Activated CD8-positive, alpha-beta T cell treated with anti-CD3 and anti-CD28 coated beads, Interleukin-2, amount 10 ng/mL, durations not matched to agents 7 days and 5 days (primary cell): ENCODE results near the gene TRMT5. TPM values are rescaled to one million over a fixed set of nuclear protein-coding genes. Genes with fewer than 3 reads are reported as not detected.

Source experiments
- ATAC-seq: fragments of 150-1000 bp; cut with Tn5 transposase; one replicate; pipeline ENCODE4 v1.10.0; 2021; ENCODE audit warnings: moderate library complexity
- CTCF ChIA-PET: fragments of 350-600 bp; sonication (Branson Sonifier 250); formaldehyde crosslinking; loops from one replicate; lab custom pipeline; 2021; ENCODE audit warnings: antibody characterized with exemption; lab: Charles Lee
- POLR2A ChIA-PET: fragments of 350-600 bp; sonication (Branson Sonifier 250); formaldehyde crosslinking; loops from one replicate; lab custom pipeline; 2021; ENCODE audit warnings: antibody characterized with exemption; lab: Charles Lee
- DNase-seq: peaks from one replicate; pipeline ENCODE4 v3.0.0-alpha.2; 2020
- H3K27ac Mint-ChIP-seq: one replicate; pipeline ENCODE4 v1.8.0; 2021; ENCODE audit warnings: mild to moderate bottlenecking, mixed read lengths
- H3K27me3 Mint-ChIP-seq: one replicate; pipeline ENCODE4 v1.8.0; 2021; ENCODE audit warnings: low read depth, mixed read lengths
- H3K36me3 Mint-ChIP-seq: one replicate; pipeline ENCODE4 v1.8.0; 2021; ENCODE audit warnings: low read depth, mixed read lengths
- H3K4me1 Mint-ChIP-seq: one replicate; pipeline ENCODE4 v1.8.0; 2021; ENCODE audit warnings: low read depth, mixed read lengths
- H3K4me3 Mint-ChIP-seq: one replicate; pipeline ENCODE4 v1.8.0; 2021; ENCODE audit warnings: mild to moderate bottlenecking, mixed read lengths
- H3K9me3 Mint-ChIP-seq: one replicate; pipeline ENCODE4 v1.8.0; 2022; ENCODE audit warnings: mixed read lengths; ENCODE audit not compliant: insufficient read depth
- total RNA-seq, 2 experiments: library from RNA; stranded (reverse); gene quantifications; one replicate each; pipeline ENCODE4 v1.2.3, GENCODE V29; 2021

The TRMT5 gene
- total RNA-seq, 2 experiments from 2014 or later: 6.8 to 8.0 TPM

DNA sequence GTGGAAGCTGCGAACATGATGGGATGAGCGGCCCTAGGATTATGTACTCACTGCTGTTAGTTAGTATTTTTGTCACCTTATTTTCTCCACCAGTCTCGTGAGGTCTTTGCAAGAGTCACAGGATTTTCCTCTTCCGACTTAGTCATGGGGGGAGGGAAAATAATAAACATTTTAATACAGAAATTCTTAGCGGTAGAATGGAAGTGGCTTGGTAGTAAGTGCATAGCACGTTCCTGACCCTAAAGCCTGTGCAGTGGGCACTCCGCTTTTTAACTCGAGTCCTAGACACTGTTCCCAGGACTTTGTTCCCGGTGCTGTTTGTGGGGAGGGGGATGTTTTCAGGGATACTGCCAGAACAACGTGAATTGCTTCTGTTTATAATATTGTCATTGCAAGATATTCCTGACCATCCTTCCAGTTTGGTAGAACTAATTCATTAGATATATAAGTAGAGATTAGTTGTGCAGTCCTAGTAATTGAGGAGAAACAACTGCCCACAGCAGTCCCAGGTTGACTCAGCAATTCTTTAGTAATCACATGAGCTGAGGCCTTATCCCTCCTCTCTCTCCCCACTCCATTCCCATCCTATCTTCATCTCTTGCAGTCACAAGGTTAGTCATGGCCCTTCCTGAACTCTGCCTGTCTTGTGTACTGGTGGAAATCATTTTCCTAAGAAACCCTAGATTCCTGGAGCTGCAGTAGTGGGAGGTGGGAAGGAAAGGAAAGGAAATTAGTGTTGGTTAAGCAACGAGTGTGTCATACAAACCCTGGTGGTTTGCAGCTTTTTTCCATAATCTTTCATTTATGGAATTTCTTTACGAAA lies 965 bp upstream of the TRMT5 start:
- H3K9me3 Mint-ChIP-seq: no peaks in the 10 kb centered on the region
- POLR2A ChIA-PET: interaction anchor here (0.5 to 1.7 kb wide), 9 partner anchors 13 to 856 kb away, joined by 3 to 8 read pairs (median 3); partner anchors contain the start of gene PPM1A
- H3K4me3 Mint-ChIP-seq: no peak overlapping the region
- H3K4me1 Mint-ChIP-seq: peaks cover 7% of the 10 kb centered on the region
- H3K27me3 Mint-ChIP-seq: no peaks in the 10 kb centered on the region
- CTCF ChIA-PET: interaction anchor here (0.9 kb wide), 1 partner anchor 19 kb away, joined by 3 read pairs; no protein-coding TSS in a partner anchor
- ATAC-seq (no peak), DNase-seq (no peak)
- peaks cover 12% of the 10 kb centered on the region for H3K36me3 Mint-ChIP-seq
- no peak overlapping the region for H3K27ac Mint-ChIP-seq

DNA sequence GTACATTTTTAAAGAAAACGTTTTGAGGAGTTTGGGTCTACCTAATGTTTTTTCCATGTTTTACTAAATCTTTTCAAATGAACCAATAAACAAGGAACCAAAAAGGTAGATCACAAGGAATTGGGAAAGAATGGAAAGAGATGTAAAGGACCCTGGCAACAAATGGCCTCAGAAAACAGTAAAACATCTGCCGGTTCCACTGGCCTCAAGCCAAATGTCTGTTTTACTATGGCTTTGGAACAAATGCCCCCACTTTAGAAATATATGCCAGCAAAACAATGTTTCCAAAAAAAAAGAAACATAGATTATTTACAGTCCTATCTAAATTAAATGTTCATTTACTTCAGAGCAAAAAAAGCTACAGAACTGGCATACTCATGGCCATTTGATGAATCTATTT lies 3.0 kb downstream of the TRMT5 start:
- no peaks in the 10 kb centered on the region for H3K27me3 Mint-ChIP-seq
- ChIA-PET CTCF (no interaction called here), POLR2A (no interaction called here)
- ATAC-seq: no peak
- H3K9me3 Mint-ChIP-seq: no peaks in the 10 kb centered on the region
- peaks cover 21% of the 10 kb centered on the region for H3K36me3 Mint-ChIP-seq
- no peak for DNase-seq
- H3K4me3 Mint-ChIP-seq: no peak overlapping the region
- H3K4me1 Mint-ChIP-seq: peaks cover 7% of the 10 kb centered on the region
- no peak overlapping the region for H3K27ac Mint-ChIP-seq

DNA sequence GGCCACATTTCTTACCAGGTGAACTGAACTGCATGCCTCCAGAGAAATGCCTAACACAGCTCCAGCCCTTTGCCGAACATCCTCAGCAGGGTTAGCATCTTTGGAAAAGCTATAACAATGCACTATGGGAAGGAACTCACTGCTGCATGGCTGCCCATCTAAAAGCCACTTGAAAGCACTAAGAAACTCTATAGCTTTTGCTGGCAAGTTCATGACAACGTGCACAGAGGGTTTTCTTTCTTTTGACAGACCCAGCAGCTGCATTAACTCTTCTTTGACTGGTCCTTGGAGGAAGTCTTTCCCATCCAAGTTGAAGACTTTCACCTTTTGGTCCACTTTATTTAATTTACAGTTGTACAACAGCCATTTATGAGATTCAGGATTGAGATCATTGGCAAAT lies 5.3 kb downstream of the TRMT5 start:
- H3K27ac Mint-ChIP-seq: no peak overlapping the region
- no peak for ATAC-seq
- peaks cover 21% of the 10 kb centered on the region for H3K36me3 Mint-ChIP-seq
- CTCF ChIA-PET: no interaction called here
- POLR2A ChIA-PET: no interaction called here
- H3K9me3 Mint-ChIP-seq: no peaks in the 10 kb centered on the region
- no peak overlapping the region for H3K4me3 Mint-ChIP-seq
- peaks cover 7% of the 10 kb centered on the region for H3K4me1 Mint-ChIP-seq
- no peaks in the 10 kb centered on the region for H3K27me3 Mint-ChIP-seq
- no peak for DNase-seq

GRCh38 chr14:60974090-60974651 lies 6.7 kb downstream of the TRMT5 start:
- CTCF ChIA-PET: no interaction called here
- Mint-ChIP-seq H3K27ac (no peak overlapping the region), H3K36me3 (peaks cover 18% of the 10 kb centered on the region), H3K27me3 (no peaks in the 10 kb centered on the region), H3K4me1 (peaks cover 4% of the 10 kb centered on the region), H3K9me3 (no peaks in the 10 kb centered on the region), H3K4me3 (no peak overlapping the region)
- DNase-seq (no peak), ATAC-seq (no peak)
- POLR2A ChIA-PET: no interaction called here

DNA sequence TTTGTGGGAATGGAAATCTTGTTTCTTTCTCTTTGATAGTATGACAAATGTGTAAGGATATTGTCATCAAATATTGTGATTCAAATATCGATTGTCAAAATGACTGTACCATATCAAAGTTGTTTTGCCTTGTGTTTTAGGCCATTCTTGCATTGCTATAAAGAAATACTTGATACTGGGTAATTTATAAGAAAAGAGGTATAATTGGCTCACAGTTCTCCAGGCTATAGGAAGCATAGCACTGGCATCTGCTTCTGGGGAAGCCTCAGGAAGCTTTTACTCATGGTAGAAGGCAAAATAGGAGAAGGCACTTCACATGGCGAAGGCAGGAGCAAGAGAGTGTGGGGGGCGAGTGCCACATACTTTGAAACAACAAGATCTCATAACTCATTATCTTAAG lies 7.8 kb downstream of the TRMT5 start:
- Mint-ChIP-seq H3K27ac (no peak overlapping the region), H3K4me3 (no peak overlapping the region), H3K9me3 (no peaks in the 10 kb centered on the region), H3K36me3 (peaks cover 14% of the 10 kb centered on the region), H3K27me3 (no peaks in the 10 kb centered on the region), H3K4me1 (peaks cover 2% of the 10 kb centered on the region)
- ATAC-seq: no peak
- POLR2A ChIA-PET: no interaction called here
- CTCF ChIA-PET: no interaction called here
- no peak for DNase-seq

GRCh38 chr14:60972295-60972694 lies 8.6 kb downstream of the TRMT5 start:
- POLR2A ChIA-PET: no interaction called here
- H3K4me1 Mint-ChIP-seq: no peaks in the 10 kb centered on the region
- no peak overlapping the region for H3K27ac Mint-ChIP-seq
- ATAC-seq: no peak
- peaks cover 11% of the 10 kb centered on the region for H3K36me3 Mint-ChIP-seq
- CTCF ChIA-PET: no interaction called here
- no peaks in the 10 kb centered on the region for H3K9me3 Mint-ChIP-seq
- DNase-seq: no peak
- no peak overlapping the region for H3K4me3 Mint-ChIP-seq
- no peaks in the 10 kb centered on the region for H3K27me3 Mint-ChIP-seq

DNA sequence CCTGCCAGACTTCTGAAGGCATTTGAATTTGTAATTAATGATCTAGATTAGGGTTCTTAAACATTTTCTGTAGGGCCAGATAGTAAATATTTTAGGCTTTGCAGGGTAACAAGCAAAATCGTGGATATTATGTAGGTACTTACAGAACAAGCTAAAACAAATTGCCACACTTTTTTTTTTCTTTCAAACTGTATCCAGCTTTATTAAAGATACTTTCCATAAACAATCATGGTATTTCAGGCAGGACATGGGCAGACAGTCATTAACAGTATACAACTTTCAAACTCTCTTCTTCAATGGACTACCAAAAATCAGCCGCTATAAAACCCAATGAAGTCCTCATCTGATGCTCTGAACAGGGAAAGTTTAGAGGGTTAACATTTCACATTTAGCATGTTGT lies 9.6 kb downstream of the TRMT5 start:
- ATAC-seq (no peak), DNase-seq (no peak)
- Mint-ChIP-seq H3K4me1 (no peaks in the 10 kb centered on the region), H3K4me3 (no peak overlapping the region), H3K27ac (no peak overlapping the region), H3K9me3 (no peaks in the 10 kb centered on the region), H3K36me3 (peaks cover 7% of the 10 kb centered on the region), H3K27me3 (no peaks in the 10 kb centered on the region)
- CTCF ChIA-PET: no interaction called here
- POLR2A ChIA-PET: no interaction called here

DNA sequence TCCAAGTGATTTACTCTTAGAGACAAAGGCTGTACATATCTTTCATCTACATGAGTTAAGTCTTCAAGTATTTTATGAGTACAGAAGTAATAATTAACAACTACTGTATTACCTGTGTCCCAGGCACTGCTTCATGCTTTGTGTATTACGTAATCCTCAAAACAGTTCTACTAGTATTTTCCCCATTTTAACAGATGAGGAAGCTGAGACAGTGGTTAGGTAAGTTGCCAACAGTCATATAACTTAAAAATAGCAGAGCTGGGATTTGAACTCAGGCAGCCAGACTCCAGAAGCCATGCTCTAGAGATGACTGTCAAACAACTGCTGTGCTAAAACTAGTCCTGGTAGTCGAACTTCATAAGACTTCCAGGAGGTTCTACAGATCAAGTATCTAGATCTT lies 10.7 kb downstream of the TRMT5 start:
- no peaks in the 10 kb centered on the region for H3K4me1 Mint-ChIP-seq
- no peaks in the 10 kb centered on the region for H3K9me3 Mint-ChIP-seq
- peaks cover 5% of the 10 kb centered on the region for H3K36me3 Mint-ChIP-seq
- DNase-seq (no peak), ATAC-seq (no peak)
- no peak overlapping the region for H3K27ac Mint-ChIP-seq
- no peaks in the 10 kb centered on the region for H3K27me3 Mint-ChIP-seq
- POLR2A ChIA-PET: no interaction called here
- H3K4me3 Mint-ChIP-seq: no peak overlapping the region
- CTCF ChIA-PET: interaction anchor here (1.1 kb wide), 1 partner anchor 11 kb away, joined by 4 read pairs; no protein-coding TSS in a partner anchor

DNA sequence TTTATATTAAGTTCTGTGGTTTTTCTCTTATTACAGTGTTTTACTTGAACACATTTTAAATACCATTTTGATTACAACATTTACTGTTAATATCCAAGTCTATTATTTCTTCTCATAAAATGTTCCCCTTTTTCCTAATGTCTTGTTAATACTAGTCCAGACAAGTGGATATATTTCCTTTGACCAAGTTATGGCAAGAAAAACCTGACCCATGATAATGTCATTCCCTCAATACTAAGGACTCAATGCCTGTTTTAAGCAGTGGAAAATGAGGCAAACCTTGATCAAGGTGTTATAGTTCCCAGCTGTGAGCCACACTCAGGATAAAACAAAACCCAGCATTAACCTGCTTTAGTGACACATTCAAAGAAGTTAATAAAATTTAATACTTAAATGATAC lies 12.2 kb downstream of the TRMT5 start:
- Mint-ChIP-seq H3K9me3 (no peaks in the 10 kb centered on the region), H3K4me1 (no peaks in the 10 kb centered on the region), H3K4me3 (no peak overlapping the region), H3K27me3 (no peaks in the 10 kb centered on the region), H3K27ac (no peak overlapping the region), H3K36me3 (no peaks in the 10 kb centered on the region)
- no peak for DNase-seq
- POLR2A ChIA-PET: interaction anchor here (0.6 to 1.2 kb wide), 2 partner anchors 13 to 212 kb away, joined by 3 read pairs; partner anchors contain the start of gene SLC38A6
- CTCF ChIA-PET: interaction anchor here (0.9 to 1.4 kb wide), 3 partner anchors 10 to 637 kb away, joined by 3 to 5 read pairs (median 3); no protein-coding TSS in a partner anchor
- no peak for ATAC-seq

DNA sequence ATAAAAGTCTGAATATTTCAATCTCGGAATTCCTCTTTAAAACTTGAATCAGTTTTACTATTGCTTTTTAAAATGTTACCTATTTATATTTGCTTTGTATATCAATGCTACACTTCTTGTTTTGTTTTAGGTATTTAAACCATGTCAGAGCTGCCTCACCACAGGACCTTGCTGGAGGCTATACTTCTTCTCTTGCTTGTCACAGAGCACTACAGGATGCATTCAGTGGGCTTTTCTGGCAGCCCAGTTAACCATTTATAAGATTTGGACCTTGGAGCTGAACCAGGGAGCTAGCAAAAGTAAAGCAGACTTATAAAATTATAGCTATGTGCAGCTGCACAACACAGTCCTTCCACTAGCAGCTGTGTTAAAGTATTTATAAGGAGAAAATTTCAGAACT lies 12.8 kb downstream of the TRMT5 start:
- Mint-ChIP-seq H3K27ac (no peak overlapping the region), H3K9me3 (no peaks in the 10 kb centered on the region), H3K27me3 (no peaks in the 10 kb centered on the region), H3K36me3 (no peaks in the 10 kb centered on the region), H3K4me3 (no peak overlapping the region), H3K4me1 (no peaks in the 10 kb centered on the region)
- DNase-seq: no peak
- POLR2A ChIA-PET: interaction anchor here (0.6 to 1.2 kb wide), 2 partner anchors 13 to 211 kb away, joined by 3 read pairs; partner anchors contain the start of gene SLC38A6
- CTCF ChIA-PET: interaction anchor here (1.0 to 1.4 kb wide), 2 partner anchors 11 to 637 kb away, joined by 3 to 5 read pairs; no protein-coding TSS in a partner anchor
- no peak for ATAC-seq

DNA sequence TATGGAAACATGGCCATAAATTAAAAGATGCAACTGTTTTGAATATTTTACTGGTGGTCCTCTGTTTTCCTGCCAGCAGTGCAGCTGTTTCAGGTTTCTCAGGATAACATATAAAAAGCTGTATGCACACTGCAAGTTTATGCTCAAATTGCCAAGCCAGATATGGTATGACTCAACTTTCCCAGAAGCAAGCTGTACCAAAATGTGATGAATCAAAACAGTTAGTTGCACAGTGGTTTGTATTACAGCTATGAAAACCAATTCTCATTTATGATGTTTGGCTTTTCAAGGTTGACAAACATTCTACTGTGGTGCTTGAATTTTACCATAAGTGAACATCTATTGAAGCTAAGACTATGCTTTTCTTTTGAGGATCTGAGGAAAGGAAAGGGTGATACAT lies 15.5 kb downstream of the TRMT5 start:
- POLR2A ChIA-PET: no interaction called here
- no peak for DNase-seq
- no peaks in the 10 kb centered on the region for H3K27me3 Mint-ChIP-seq
- peaks cover 5% of the 10 kb centered on the region for H3K9me3 Mint-ChIP-seq
- H3K36me3 Mint-ChIP-seq: peaks cover 3% of the 10 kb centered on the region
- ATAC-seq: no peak
- H3K4me1 Mint-ChIP-seq: no peaks in the 10 kb centered on the region
- CTCF ChIA-PET: interaction anchor here (0.8 kb wide), 1 partner anchor 20 kb away, joined by 4 read pairs; no protein-coding TSS in a partner anchor
- no peak overlapping the region for H3K27ac Mint-ChIP-seq
- H3K4me3 Mint-ChIP-seq: no peak overlapping the region

GRCh38 chr14:60964904-60965303 lies 16.0 kb downstream of the TRMT5 start:
- H3K9me3 Mint-ChIP-seq: peaks cover 5% of the 10 kb centered on the region
- ATAC-seq (no peak), DNase-seq (no peak)
- ChIA-PET CTCF (interaction anchor here (0.8 kb wide), 1 partner anchor 20 kb away, joined by 4 read pairs; no protein-coding TSS in a partner anchor), POLR2A (interaction anchor here (1.5 kb wide), 1 partner anchor 16 kb away, joined by 4 read pairs; the partner anchor contains the start of genes SLC38A6 and TRMT5)
- H3K27me3 Mint-ChIP-seq: no peaks in the 10 kb centered on the region
- H3K4me3 Mint-ChIP-seq: no peak overlapping the region
- no peaks in the 10 kb centered on the region for H3K4me1 Mint-ChIP-seq
- H3K27ac Mint-ChIP-seq: no peak overlapping the region
- H3K36me3 Mint-ChIP-seq: peaks cover 3% of the 10 kb centered on the region
